HG03565 (cell line): Measurements from ENCODE around the gene OR5H1.
"Not testable (repeated sequence)": the region's sequence is repeated elsewhere in the genome, so short reads cannot be mapped to it uniquely, and the experiment has no call there.

Experiments
- ATAC-seq: cut with Tn5 transposase; IDR thresholded peaks from one replicate; pipeline ENCODE4 v1.9.1; 2021; ENCODE audit warnings: mild to moderate bottlenecking, moderate library complexity; ENCODE audit not compliant: unreplicated experiment

The OR5H1 gene

DNA sequence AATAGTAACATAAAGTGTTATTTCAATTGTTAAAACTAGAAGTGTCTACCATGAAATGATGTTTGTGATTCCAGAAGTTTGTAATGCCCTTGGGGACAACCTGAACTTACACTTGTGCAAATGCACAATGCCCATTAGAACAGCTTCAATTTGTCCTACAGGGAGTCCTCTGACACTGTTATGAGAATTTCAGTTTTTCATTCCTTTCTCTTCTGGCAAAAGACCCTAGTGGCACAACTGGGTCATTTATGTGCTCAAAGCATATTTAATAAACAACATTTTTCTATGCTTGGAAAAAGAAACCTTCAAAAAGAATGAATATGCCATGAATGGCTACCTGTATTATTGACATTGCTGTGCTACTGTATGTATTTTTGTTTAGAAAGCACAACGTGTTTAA lies at the start of gene OR5H1:
Gene OR5H1, plus strand, starts transcription at position 301 of the 400 bp plus-strand sequence. CDS start 1,977 bp downstream, outside the sequence.
- no peak for ATAC-seq

- no peak for ATAC-seq
Observed at GRCh38 chr3:98086873-98087272, 43.6 kb upstream of the OR5H1 start, which contains the start of gene OR5AC2. Gene OR5AC2, plus strand, starts transcription at chr3:98087173. Its CDS starts 0 bp downstream, at chr3:98087173.

GRCh38 chr3:98095882-98096281 lies 34.6 kb upstream of the OR5H1 start:
- ATAC-seq = no peak

GRCh38 chr3:98099848-98100247 lies 30.7 kb upstream of the OR5H1 start:
- no peak for ATAC-seq

- no peak for ATAC-seq
Observed at GRCh38 chr3:98108162-98108561, 22.4 kb upstream of the OR5H1 start.

DNA sequence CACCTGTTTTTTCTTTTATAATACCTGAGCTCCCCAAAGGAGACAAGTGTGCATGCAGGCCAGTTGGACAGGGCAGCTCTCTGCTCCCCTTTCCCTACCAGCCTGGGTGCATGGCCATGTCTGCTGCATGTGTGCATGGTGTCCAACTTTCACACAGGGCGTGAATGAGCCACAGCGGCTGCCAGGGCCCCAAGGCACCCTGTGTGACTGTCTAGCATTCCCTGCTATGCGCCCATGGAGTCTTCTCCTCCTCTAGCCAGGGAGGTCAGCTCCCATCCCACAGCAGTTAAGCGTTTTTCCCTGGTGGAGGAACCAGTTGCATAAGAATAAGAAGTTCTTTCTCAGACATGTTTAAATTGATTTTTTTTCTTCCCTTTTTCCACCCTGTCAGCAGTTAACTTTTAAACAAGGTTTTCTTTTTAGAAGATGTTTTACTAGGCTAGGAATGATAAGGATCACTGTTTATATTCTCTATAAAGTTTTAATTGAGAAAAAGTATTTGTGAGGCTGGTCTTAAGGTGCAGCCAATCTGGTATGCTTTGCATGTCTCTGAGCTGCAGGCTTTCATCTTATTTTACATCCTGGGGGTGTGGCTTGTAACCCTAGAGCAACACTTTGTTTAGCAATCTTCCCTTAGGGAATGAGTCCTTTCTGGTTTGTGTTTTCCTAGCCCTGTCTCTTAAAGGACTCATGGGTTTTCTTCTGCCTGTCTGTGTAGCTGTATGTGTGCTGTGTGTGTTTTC lies 20.5 kb upstream of the OR5H1 start:
- ATAC-seq = no peak

- no peak for ATAC-seq
Observed at GRCh38 chr3:98110550-98110908, 20.0 kb upstream of the OR5H1 start.

- no peak for ATAC-seq
Observed at GRCh38 chr3:98114264-98114663, 16.3 kb upstream of the OR5H1 start.

DNA sequence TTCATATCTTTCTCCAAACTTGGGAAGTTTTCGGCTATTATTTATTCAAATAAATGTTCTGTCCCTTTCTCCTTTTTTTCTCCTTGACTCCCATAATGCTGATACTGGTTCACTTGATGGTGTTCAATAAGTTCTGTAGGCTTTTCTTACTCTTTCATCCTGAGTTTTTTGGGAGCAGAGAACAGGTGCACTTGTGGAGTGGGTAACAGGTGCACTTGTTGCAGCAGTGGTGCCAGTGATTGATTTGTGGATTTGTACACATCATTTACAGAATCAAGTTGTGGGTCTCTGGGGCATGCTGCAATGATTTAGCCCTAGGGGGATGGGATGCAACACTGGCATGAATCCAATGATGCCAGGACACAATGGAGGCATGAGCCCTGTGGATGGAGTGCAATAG lies 14.8 kb upstream of the OR5H1 start:
- ATAC-seq = no peak

DNA sequence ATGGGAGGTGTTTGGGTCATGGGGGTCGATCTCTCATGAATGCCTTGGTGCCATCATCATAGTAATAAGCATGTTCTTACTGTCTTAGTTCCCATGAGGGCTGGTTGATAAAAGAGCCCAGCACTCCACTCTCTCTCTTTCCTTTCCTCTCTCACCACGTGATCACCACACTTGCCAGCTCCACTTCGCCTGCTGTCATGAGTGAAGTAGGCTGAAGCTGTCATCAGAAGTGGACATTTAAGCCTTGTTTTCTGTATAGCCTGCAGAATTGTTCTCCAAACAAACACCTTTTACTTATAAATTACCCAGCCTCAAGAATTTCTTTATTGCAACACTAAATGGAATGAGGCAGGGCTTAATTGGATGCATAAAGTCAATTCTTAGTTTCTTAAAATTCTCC lies 6.1 kb downstream of the OR5H1 start:
- no peak for ATAC-seq

GRCh38 chr3:98137826-98138557 lies 7.5 kb downstream of the OR5H1 start:
- ATAC-seq = not testable (repeated sequence)

GRCh38 chr3:98140531-98140930 lies 10.0 kb downstream of the OR5H1 start:
- ATAC-seq = no peak

GRCh38 chr3:98147179-98147578 lies 16.7 kb downstream of the OR5H1 start, which contains the start of gene OR5H14:
Gene OR5H14, plus strand, starts transcription at chr3:98147479. Its CDS starts 1,907 bp downstream, at chr3:98149386.
- ATAC-seq = no peak

- ATAC-seq = no peak
Observed at GRCh38 chr3:98148751-98149150, 18.2 kb downstream of the OR5H1 start.

DNA sequence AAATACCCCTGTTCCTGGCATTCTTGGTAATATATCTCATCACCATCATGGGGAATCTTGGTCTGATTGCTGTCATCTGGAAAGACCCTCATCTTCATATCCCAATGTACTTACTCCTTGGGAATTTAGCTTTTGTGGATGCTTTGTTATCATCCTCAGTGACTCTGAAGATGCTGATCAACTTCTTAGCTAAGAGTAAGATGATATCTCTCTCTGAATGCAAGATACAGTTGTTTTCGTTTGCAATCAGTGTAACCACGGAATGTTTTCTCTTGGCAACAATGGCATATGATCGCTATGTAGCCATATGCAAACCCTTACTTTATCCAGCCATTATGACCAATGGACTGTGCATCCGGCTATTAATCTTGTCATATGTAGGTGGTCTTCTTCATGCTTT lies 18.9 kb downstream of the OR5H1 start:
- not testable (repeated sequence) for ATAC-seq

GRCh38 chr3:98151241-98151640 lies 20.7 kb downstream of the OR5H1 start:
- no peak for ATAC-seq

DNA sequence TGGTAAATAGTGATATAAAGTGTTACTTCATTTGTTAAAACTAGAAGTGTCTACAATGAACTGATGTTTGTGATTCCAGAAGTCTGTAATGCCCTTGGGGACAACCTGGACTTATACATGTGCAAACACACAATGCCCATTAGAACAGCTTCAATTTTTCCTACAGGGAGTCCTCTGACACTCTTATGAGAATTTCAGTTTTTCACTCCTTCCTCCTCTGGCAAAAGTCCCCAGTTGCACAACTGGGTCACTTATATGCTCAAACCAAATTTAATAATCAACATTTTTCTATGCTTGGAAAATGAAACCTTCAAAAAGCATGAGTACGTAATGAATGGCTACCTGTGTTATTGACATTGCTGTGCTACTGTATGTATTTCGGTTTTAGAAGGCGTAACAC lies 35.9 kb downstream of the OR5H1 start, which contains the start of gene OR5H15:
Gene OR5H15, plus strand, starts transcription at position 301 of the 400 bp plus-strand sequence. CDS start 2,004 bp downstream, outside the sequence.
- no peak for ATAC-seq

DNA sequence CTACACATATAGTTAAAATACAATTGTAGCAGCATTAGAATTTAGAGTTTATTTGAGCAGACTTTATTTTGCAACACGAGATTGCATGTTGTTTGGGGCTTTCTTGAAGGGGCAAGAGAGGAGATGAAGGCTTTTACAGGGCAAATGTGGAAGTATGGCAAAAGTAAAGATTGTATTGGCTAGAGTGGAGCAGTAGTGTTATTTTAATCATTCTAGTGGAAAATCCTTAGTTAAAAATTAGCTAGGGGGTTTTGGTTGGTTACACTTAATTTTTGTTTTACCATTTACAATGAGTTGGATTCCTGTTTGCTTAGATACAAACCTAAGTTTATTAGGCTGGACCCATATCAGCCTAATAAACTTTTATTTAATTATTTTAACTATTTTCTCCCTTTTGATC lies 40.5 kb downstream of the OR5H1 start:
- ATAC-seq = no peak

DNA sequence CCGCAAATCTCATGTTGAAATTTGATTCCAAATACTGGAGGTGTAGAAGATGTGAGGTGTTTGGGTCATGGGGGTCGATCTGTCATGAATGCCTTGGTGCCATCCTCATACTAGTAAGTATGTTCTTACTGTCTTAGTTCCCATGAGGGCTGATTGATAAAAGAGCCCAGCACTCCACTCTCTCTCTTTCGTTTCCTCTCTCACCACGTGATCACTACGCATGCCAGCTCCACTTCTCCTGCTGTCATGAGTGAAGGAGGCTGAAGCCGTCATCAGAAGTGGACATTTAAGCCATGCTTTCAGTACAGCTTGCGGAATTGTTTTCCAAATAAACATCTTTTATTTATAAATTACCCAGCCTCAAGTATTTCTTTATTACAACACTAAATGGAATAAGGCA lies 42.1 kb downstream of the OR5H1 start:
- no peak for ATAC-seq

DNA sequence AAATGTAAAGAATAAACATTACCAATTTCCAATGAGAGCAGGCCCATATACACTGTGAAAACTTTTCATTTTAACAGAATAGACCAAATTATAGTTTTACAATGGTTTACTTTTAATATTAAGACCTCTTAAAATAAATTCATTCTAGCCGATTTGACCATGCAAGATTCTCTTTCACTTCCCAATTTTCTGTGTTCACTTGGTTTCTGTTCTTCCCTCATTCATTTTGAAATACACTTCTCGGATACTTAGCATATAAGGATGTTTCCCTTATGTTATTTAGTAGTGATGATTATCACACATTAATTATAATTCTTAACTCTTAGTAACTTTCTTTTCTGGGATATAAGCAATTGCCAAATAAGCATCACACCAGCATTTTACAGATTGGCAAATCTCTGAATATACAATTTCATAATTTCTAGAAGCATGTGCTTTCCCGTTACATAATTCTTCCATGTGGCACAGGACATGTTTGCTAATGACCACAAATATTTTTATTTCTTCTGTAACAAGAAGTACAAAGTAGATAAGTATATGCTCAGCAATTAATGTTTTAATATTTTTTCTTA lies 49.9 kb downstream of the OR5H1 start:
- no peak for ATAC-seq

GRCh38 chr3:98182196-98182595 lies 51.7 kb downstream of the OR5H1 start:
- ATAC-seq = no peak

DNA sequence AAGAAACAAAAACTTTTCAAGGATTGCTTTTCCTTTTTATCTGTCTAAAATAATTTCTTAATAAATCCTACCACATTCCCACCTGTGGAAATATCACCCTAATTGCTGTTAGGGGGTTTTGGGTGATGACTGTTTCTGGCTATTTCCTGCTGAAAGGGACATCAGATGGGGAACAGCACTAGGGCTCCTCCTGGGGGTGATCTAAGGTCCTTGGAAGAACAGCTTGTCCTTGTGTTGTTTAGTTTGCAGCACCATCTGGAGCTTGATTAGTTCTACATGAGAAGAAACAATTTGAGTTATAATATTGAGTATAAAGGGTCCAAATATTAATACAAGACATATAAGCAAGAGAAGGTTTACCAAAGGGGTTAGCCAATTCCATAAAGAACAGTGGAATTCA lies 54.7 kb downstream of the OR5H1 start:
- no peak for ATAC-seq
